ENCODE results near the gene EXTL2.
A peak's percentile ranks its signal among the peaks of the same experiment; 100 is the strongest.
"Not testable (repeated sequence)": the region's sequence is repeated elsewhere in the genome, so short reads cannot be mapped to it uniquely, and the experiment has no call there.

The EXTL2 gene, protein sequence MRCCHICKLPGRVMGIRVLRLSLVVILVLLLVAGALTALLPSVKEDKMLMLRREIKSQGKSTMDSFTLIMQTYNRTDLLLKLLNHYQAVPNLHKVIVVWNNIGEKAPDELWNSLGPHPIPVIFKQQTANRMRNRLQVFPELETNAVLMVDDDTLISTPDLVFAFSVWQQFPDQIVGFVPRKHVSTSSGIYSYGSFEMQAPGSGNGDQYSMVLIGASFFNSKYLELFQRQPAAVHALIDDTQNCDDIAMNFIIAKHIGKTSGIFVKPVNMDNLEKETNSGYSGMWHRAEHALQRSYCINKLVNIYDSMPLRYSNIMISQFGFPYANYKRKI

GRCh38 chr1:100894603-100895539 is at the start of gene EXTL2:
Gene EXTL2 (minus strand): TSS chr1:100894842. CDS start chr1:100888757, 6,085 bp downstream.
- DNase-seq: peak; percentile 75

DNA sequence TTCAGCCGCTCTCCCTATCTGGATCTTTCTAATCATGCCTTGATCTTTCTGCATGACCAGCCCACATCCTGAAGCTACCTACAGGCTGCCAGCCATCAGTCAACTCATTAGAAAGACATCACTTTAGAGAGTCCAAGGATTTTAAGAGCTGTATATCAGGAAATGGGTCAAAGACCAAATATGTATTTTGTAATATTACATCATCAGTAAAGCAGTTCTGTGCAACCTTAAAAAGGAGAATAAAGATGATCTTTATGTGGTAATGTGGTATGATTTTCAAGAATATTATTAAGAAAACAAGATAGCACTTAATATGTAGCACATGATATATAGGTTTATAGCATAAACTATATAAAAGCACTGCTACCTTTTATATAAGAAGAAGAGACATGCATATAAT is 48.9 kb upstream of the EXTL2 start:
- DNase-seq: no peak

GRCh38 chr1:100942304-100943046 is 47.8 kb upstream of the EXTL2 start:
- no peak for DNase-seq

DNA sequence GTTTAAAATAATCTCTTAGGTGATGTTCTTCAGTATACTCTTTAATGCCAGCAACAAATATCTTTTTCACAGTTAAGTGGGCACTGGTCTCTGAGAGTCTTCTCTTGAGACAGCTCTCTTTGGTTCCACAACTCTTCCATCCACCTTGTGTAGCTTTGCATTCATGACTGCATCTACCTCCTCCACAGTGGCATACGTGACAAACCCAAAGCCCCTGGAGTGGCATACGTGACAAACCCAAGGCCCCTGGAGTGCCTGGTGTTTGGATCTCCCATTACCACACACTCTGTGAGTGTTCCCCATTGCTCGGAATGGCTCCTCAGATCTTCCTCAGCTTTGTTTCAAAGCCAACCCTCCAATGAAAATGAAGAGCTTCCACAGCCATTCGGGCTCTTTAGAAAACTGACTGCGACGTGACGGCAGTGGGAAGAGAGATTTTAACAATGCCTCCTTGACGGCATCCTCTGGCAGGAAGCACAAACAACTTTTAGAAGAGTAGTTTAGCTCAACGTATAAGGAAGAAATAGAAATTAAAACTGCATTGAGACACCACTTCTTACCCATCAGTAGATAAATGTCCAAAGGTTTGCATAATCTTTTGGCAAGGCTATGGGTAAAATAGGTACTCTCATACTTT is 47.1 kb upstream of the EXTL2 start:
- DNase-seq: no peak

- DNase-seq: no peak
Observed at GRCh38 chr1:100941098-100941527, 46.5 kb upstream of the EXTL2 start.

DNA sequence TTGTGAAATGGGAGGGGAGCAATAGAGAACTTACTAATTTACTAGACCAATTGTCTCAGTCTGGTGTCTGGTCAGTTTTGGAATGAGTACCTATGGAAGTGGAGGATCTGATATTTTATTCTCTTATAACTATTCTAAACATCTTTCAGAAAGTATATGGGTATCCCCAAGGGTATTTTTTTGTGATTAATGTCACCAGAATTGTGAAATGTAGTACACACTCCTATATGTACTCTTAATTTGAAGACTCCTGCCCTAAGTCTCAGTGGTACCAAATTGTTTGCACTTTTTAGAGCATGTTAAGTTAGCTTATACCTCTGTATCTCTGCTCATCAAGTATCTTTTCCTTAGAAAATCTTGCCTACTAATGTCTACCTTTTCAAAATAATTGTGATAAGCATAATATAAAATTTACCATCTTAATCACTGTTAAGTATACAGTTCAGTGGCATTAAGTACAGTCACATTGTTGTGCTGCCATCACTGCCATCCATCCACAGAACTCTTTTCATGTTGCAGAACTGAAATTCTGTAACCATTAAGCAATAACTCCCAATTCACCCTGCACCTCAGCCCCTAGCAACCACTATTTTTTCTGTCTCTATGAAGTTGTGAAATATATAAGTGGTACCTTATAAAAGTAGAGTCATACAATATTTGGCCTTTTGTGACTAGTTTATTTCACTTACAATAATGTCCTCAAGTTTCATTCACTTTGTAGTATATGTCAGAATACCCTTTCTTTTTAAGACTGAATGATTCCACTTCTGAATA is 41.7 kb upstream of the EXTL2 start:
- DNase-seq: no peak

DNA sequence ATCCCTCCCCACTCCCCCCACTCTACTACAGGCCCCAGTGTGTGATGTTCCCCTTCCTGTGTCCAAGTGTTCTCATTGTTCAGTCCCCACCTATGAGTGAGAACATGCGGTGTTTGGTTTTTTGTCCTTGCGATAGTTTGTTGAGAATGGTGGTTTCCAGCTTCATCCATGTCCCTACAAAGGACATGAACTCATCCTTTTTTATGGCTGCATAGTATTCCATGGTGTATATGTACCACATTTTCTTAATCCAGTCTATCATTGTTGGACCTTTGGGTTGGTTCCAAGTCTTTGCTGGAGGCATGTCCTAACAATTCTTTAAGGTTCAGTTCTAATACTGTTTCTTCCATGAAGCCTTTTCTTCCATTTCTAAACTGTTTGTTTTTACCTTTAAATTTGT is 38.9 kb upstream of the EXTL2 start:
- not testable (repeated sequence) for DNase-seq

DNA sequence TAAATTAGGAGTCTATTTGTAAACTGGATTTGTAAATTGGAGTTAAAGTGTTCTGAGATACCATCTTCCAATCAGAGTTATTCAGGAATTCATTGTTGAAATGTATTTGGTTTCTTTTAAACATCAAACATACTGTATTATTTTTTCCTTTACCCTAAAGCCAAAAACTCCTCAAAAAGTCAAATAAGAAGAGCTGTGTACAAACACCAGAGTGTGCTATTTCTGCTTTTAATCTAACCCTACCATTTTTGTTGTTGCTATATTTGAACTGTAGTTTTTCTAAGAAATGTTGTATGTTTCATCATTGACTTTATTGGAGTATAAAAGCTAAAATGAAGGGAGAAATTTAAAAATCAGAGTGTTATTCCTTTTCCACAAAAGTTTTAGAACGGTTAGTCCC is 37.1 kb upstream of the EXTL2 start:
- no peak for DNase-seq

DNA sequence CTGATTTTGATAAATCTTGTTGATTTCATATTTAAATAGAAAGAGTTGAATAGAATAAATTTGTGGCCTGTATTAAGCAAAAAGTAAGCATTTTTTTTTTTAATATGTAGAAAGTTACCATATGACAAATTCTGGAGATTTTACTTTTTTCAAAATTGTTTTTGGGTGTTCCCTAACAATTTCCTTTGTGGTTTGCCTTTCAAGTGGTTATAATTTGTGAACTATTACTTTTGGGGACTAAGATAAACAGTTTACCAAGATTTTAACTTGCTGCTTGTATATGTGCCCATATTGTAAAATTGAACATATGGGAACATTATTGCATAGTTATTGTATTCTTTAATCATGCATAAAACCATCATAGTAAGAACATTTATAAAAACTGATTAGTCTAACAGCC is 35.9 kb upstream of the EXTL2 start:
- no peak for DNase-seq

GRCh38 chr1:100928128-100928527 is 33.5 kb upstream of the EXTL2 start:
- DNase-seq: no peak

DNA sequence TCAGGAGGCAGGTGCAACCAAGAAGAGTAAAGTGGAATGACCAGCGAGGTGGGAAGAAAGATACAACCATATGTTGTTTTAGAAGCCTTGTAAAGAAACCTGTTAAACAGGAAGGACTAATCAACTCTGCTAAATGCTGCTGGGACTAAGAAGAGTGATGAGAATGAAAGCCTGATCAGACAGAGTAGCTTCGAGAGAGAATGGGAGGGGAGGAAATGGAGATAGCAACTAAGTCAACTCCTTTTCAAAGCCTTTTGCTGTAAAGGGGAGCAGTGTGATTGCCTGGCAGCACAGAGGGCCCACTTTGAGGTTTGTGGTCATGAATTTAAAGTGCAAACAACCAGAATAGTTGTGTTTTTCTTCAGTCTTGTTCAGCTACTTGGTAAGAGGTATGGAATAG is 32.6 kb upstream of the EXTL2 start:
- no peak for DNase-seq

GRCh38 chr1:100926240-100926639 is 31.6 kb upstream of the EXTL2 start:
- no peak for DNase-seq

DNA sequence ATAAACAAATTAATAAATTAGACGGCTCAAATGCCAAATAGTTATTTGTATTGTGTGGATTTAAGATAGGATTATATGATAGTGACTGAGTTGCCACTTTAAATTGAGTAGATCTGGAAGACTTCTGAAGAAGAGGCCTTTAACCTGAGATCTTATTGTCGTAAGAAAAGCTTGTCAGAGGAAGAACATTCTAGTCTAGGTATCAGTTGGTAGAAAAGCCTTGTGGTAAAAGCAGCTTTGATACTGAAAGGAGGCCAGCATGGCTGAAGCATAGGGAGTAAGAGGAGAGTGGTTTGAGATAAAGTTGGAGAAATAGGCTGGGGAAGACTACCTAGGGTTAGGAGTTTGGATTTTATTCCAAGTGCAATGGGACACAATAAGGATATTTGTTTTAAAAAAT is 30.3 kb upstream of the EXTL2 start:
- DNase-seq: no peak

GRCh38 chr1:100924212-100924611 is 29.6 kb upstream of the EXTL2 start:
- DNase-seq: no peak

DNA sequence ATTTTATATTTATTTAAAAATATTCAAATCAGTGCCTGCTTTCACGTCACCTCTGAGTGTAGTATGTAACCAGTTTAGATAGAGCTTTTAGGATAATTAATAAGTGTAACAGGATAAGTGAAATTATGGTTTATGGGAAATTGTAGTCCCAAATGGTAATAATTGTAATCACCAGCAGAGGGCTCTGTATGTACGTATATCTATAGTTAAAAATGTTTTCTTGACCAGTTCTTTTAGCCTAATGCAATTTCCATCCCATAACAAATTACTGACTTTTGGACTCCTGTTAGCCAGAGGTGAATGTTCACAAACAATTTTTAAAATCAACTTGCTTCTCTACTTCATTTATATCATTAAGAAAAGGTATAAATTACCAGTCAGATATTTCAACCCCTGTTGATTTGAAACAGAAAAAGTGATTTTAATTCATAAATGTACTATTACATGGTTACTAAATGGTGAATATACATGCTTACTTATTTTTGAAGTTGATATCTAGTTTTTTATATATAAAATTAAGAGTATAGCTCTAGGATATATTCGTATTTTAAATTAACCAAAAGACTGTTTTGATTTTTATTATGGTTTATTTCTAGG is 26.6 kb upstream of the EXTL2 start:
- DNase-seq: peak; percentile 47

GRCh38 chr1:100912019-100912418 is 17.4 kb upstream of the EXTL2 start:
- no peak for DNase-seq

GRCh38 chr1:100909018-100909417 is 14.4 kb upstream of the EXTL2 start:
- no peak for DNase-seq

DNA sequence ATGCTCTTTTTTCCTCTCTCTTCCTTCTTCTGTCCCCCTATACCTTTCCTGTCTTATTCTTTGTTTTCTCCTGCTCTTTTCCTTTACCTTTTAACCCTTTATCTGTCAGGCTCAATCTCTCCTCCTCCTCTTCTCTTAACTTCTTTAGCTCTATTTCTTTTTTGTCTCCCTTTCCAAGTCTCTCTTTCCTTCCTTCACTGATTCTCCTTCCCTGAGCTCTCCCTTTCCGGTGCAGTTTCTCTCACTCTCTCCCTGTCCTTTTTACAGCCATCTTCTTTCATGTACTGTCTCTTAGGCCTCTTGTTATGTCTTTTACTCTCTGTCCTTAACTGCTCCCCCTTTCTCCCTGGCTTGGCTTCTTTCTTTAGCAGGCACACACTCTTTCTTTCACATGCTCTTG is 13.2 kb upstream of the EXTL2 start:
- no peak for DNase-seq

GRCh38 chr1:100905181-100905580 is 10.5 kb upstream of the EXTL2 start:
- no peak for DNase-seq

GRCh38 chr1:100904528-100904927 is 9.9 kb upstream of the EXTL2 start:
- no peak for DNase-seq

DNA sequence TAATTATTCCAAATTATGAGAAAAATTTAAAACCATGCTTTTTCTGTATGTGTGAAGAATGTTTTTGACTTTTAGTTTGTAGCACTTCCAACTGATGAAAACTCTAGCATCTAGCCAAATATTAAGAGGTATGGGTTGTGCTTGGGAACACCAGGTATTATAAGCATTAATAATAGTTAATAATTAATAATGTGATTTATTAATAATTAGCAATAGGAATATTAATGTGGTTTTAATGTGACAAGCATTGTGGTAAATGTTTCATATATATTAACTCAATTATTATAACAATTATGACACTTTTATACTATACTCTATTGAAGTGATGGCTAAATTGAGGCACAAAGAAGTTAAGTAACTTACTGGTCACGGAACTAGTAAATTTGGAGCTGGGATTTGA is 9.1 kb upstream of the EXTL2 start:
- DNase-seq: no peak

DNA sequence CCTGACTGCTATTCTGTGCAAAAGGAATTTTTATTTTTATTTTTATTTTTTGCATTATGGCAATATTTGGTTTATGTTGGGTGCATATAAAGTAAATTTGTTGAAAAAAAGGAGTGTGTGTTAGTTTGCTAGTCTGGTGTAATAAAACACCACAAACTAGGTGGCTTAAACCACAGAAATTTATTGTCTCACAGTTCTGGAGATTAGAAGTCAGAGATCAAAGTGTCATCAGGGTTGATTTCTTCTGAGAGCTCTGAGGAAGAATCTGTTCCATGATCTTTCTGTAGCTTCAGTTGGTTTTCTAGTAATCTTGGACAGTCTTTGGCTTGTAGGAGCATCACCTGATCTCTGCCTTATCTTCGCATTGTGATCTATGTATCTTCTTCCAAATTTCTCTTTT is 7.7 kb upstream of the EXTL2 start:
- no peak for DNase-seq
